ENCODE data around the gene CACNA1H.

Gene CACNA1H

GRCh38 chr16:1217526-1217925 lies 64.6 kb downstream of the CACNA1H start:
- H3K27me3 ChIP-seq (ENCODE audit: control insufficient read depth, insufficient read depth, low read length): no peaks in the 10 kb centered on the region
- H3K36me3 ChIP-seq (ENCODE audit: control insufficient read depth, insufficient read depth, low read length): no peaks in the 10 kb centered on the region
- H3K9me3 ChIP-seq (ENCODE audit: control insufficient read depth, low read length): no peaks in the 10 kb centered on the region
- H3K79me2 ChIP-seq: no peaks in the 10 kb centered on the region
- no peak for TF ChIP-seq CTCF (IDR thresholded peaks at IDR 0.05)
- no peak overlapping the region for H3K4me3 ChIP-seq (ENCODE audit: low read depth, low read length)
- no peak overlapping the region for H3K9ac ChIP-seq
- no peaks in the 10 kb centered on the region for H3K4me1 ChIP-seq
- no peak overlapping the region for H2AFZ ChIP-seq
- H3K27ac ChIP-seq: no peak overlapping the region
- no peak overlapping the region for H3K4me2 ChIP-seq (ENCODE audit: low read length)

GRCh38 chr16:1218061-1218929 lies 65.4 kb downstream of the CACNA1H start:
- H3K36me3 ChIP-seq (ENCODE audit: control insufficient read depth, insufficient read depth, low read length): no peaks in the 10 kb centered on the region
- TF ChIP-seq CTCF (IDR thresholded peaks at IDR 0.05): no peak

GRCh38 chr16:1218930-1219611 lies 66.2 kb downstream of the CACNA1H start:
- Histone ChIP-seq H3K79me2 (no peaks in the 10 kb centered on the region), H3K4me3 (ENCODE audit: low read depth, low read length) (no peak overlapping the region), H2AFZ (no peak overlapping the region), H3K27ac (no peak overlapping the region), H3K36me3 (ENCODE audit: control insufficient read depth, insufficient read depth, low read length) (no peaks in the 10 kb centered on the region), H3K27me3 (ENCODE audit: control insufficient read depth, insufficient read depth, low read length) (no peaks in the 10 kb centered on the region), H3K4me2 (ENCODE audit: low read length) (no peak overlapping the region), H3K4me1 (no peaks in the 10 kb centered on the region), H3K9ac (no peak overlapping the region), H3K9me3 (ENCODE audit: control insufficient read depth, low read length) (no peaks in the 10 kb centered on the region)
- TF ChIP-seq CTCF (IDR thresholded peaks at IDR 0.05): no peak

More at GRCh38 chr16:1218061-1218929, 65.4 kb downstream of the CACNA1H start:
- Histone ChIP-seq H3K9ac (no peak overlapping the region), H3K4me3 (ENCODE audit: low read depth, low read length) (no peak overlapping the region), H2AFZ (no peak overlapping the region), H3K27me3 (ENCODE audit: control insufficient read depth, insufficient read depth, low read length) (no peaks in the 10 kb centered on the region), H3K9me3 (ENCODE audit: control insufficient read depth, low read length) (no peaks in the 10 kb centered on the region), H3K4me2 (ENCODE audit: low read length) (no peak overlapping the region), H3K79me2 (no peaks in the 10 kb centered on the region), H3K27ac (no peak overlapping the region), H3K4me1 (no peaks in the 10 kb centered on the region)

- Histone ChIP-seq H3K4me2 (ENCODE audit: low read length) (no peak overlapping the region), H3K9ac (no peak overlapping the region), H3K4me1 (peaks cover 1% of the 10 kb centered on the region), H3K9me3 (ENCODE audit: control insufficient read depth, low read length) (no peaks in the 10 kb centered on the region), H3K27me3 (ENCODE audit: control insufficient read depth, insufficient read depth, low read length) (no peaks in the 10 kb centered on the region), H3K4me3 (ENCODE audit: low read depth, low read length) (no peak overlapping the region), H3K79me2 (no peaks in the 10 kb centered on the region), H3K36me3 (ENCODE audit: control insufficient read depth, insufficient read depth, low read length) (no peaks in the 10 kb centered on the region), H2AFZ (no peak overlapping the region), H3K27ac (no peak overlapping the region)
- TF ChIP-seq CTCF (IDR thresholded peaks at IDR 0.05): no peak
These were observed 67.3 kb downstream of the CACNA1H start for GRCh38 chr16:1220098-1220728.
